ENCODE measurements around the gene CTTNBP2. TPM values are rescaled to one million over a fixed set of nuclear protein-coding genes. Genes with fewer than 3 reads are reported as not detected.

CTTNBP2 gene
- total RNA-seq, 1 experiment from 2014 or later = 17.6 TPM

DNA sequence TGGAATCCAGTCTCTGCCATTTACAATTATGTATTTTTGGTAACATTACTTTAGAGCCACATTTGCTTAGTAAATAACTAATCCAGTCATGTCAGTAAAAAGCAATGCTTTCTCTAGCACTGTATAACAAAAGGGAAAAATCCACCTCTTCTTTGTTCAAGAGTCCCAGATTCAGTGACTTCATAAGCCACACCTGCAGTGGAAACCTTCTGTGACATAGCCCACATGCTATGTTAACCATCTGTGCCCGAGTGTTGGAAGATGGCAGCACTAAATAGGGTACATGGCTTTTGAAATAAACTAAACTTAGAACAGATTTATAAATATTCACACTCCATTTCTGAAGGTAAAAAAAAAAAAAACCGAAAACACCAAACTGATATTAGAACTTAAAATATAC is 83.0 kb downstream of the CTTNBP2 start:
- H2AK5ac ChIP-seq (ENCODE audit: insufficient read length, low read length) = no peak overlapping the region
- H3K79me1 ChIP-seq (ENCODE audit: insufficient read depth, low read depth, low read length, poor library complexity, severe bottlenecking) = no peaks in the 10 kb centered on the region
- no peak overlapping the region for H4K5ac ChIP-seq (ENCODE audit: insufficient read length, low read depth, low read length)
- no peak overlapping the region for H2AFZ ChIP-seq (ENCODE audit: low read length)
- no peak overlapping the region for H3K18ac ChIP-seq (ENCODE audit: insufficient read length, low read depth, low read length)
- TF ChIP-seq CTCF (conservative IDR thresholded peaks at IDR 0.05) = no peak
- H4K91ac ChIP-seq (ENCODE audit: insufficient read length, low read depth, low read length) = no peak overlapping the region
- WGBS (ENCODE audit: extremely low coverage, insufficient read length, low lambda C conversion rate) = no CpG with 5 or more reads among the region's 2 CpGs
- DNase-seq = no peak
- no peak overlapping the region for H3K23ac ChIP-seq (ENCODE audit: insufficient read length, low read depth, low read length)
- H3K27me3 ChIP-seq (ENCODE audit: insufficient read depth, low read length) = no peaks in the 10 kb centered on the region
- H2BK5ac ChIP-seq (ENCODE audit: insufficient read length, low read length) = no peak overlapping the region
- H2BK20ac ChIP-seq (ENCODE audit: low read depth, low read length, poor library complexity, severe bottlenecking) = no peak overlapping the region
- H4K20me1 ChIP-seq (ENCODE audit: control insufficient read depth, insufficient read depth, insufficient read length) = no peaks in the 10 kb centered on the region
- no peaks in the 10 kb centered on the region for H3K23me2 ChIP-seq (ENCODE audit: insufficient read length, low read depth, low read length, poor library complexity, severe bottlenecking)
- Mint-ChIP-seq H3K36me3 (ENCODE audit: insufficient read depth in 1 of 3, low read depth in 3 of 3) (peaks cover 16 to 21% (median 20%) of the 10 kb centered on the region in 3 experiments; a peak in 6 of 7 replicates), H3K4me1 (peaks cover 0 to 6% of the 10 kb centered on the region in 2 experiments; a peak in 2 of 4 replicates), H3K27ac (no peak overlapping the region), H3K27me3 (ENCODE audit: low read depth) (no peaks in the 10 kb centered on the region), H3K4me3 (no peak overlapping the region), H3K9me3 (no peaks in the 10 kb centered on the region)
- no peak overlapping the region for H3T11ph ChIP-seq (ENCODE audit: low read length)
- H3K4me1 ChIP-seq (ENCODE audit: insufficient read depth, low read length) = no peaks in the 10 kb centered on the region
- no peaks in the 10 kb centered on the region for H3K79me2 ChIP-seq (ENCODE audit: insufficient read depth, low read length)
- H2BK12ac ChIP-seq (ENCODE audit: insufficient read length, low read depth, low read length) = no peak overlapping the region
- no peak overlapping the region for H4K8ac ChIP-seq (replicated peaks; ENCODE audit: insufficient read length, low read depth, low read length)
- H3K4me2 ChIP-seq (ENCODE audit: insufficient read depth, insufficient read length, low read length) = no peak overlapping the region
- H3K9ac ChIP-seq (ENCODE audit: extremely low read depth, insufficient read length, low read length) = no peak overlapping the region
- no peak overlapping the region for H2BK120ac ChIP-seq (ENCODE audit: low read depth, low read length, poor library complexity, severe bottlenecking)
- H3K4ac ChIP-seq (ENCODE audit: low read depth, low read length) = no peak overlapping the region
- H3K56ac ChIP-seq (ENCODE audit: insufficient read length, low read depth, low read length) = no peak overlapping the region
- H3K27ac ChIP-seq (ENCODE audit: insufficient read length, low read depth, low read length) = no peak overlapping the region
- H3K9me3 ChIP-seq (ENCODE audit: control insufficient read depth, low read depth, low read length) = no peaks in the 10 kb centered on the region
- no peak overlapping the region for H2BK15ac ChIP-seq (ENCODE audit: low read depth, low read length)
- no peak overlapping the region for H3K14ac ChIP-seq (ENCODE audit: insufficient read depth, low read length)
